COLO668 (cell line): ENCODE measurements around the gene CIPC.

Experiments used
- DNase-seq: peaks from one replicate; lab custom pipeline; 2025; ENCODE audit not compliant: unreplicated experiment; lab: John Stamatoyannopoulos, UW

Gene CIPC

DNA sequence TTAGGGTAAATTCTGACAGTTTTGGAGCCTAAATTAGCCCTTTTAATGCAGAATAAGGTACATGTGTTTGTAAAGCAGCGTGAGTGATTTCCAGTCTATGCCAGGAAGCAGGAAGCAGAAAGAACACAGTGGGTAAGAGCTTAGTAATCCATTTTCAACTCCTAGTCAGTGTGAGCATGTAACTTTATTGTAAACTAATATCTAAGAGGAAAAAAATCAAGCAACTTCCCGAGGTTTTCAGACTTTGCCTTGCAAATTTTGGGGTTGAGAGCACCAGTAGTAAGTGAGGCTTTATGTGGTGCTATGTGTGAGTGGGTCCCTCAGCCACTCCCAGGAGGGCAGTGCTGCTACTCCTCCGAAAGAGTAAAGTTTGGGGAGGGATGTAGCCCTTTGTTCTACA lies 2.9 kb downstream of the CIPC start:
- DNase-seq, result no peak

GRCh38 chr14:77102154-77102553 lies 4.1 kb downstream of the CIPC start:
- DNase-seq, result no peak

DNA sequence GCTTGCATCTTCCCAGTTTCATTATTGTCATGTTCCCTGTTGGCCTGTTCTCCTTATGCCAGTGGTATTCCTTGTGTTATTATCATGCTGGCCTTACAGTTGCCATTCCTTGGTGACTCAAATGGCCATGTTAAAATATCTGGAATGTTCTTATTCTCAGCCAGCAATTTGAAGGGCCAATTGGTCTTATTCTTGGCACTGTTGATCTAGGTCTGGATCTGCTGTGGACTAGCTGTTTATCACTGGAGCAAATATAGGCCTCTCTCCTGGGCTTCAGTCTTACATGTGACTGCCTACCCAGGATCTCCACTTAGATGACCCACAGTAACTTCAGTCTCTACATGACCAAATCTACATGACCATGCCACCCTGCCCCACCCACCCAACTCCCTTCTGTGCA lies 5.4 kb downstream of the CIPC start:
- no peak for DNase-seq

DNA sequence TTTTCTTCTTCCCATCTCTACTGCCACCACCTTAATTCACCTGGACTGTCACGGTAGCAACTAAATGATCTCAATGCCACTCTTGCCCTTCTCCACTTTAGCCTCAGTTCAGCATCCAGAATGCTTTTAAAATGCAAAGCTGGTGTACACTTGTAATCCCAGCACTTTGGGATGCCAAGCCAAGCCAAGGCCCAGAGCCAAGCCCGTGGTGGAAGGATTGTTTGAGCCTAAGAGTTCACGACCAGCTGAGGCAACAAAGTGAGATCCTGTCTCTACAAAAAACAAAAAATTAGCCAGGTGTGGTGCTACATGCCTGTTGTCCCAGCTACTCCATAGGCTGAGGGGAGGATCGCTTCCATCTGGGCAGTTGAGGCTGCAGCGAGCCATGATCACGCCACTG lies 5.9 kb downstream of the CIPC start:
- DNase-seq, result no peak

DNA sequence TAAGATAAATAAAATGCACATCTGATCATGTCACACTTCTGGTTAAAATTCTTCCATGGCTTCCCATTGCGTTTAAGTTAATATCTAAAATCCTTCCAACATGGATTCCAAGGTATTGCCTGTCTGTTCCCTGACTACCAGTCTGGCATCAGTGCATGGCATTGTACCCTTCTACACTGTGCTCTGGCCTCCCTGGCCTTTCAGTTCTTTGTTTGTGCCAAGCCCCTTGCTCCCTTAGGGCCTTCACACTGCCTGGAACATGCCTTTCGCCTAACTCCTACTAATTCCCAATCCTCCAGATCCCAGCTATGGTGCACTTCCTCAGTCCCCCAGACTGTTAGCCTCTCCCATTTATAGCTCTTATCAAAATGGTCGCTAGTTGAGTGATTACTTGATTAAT lies 6.3 kb downstream of the CIPC start:
- DNase-seq, result no peak

DNA sequence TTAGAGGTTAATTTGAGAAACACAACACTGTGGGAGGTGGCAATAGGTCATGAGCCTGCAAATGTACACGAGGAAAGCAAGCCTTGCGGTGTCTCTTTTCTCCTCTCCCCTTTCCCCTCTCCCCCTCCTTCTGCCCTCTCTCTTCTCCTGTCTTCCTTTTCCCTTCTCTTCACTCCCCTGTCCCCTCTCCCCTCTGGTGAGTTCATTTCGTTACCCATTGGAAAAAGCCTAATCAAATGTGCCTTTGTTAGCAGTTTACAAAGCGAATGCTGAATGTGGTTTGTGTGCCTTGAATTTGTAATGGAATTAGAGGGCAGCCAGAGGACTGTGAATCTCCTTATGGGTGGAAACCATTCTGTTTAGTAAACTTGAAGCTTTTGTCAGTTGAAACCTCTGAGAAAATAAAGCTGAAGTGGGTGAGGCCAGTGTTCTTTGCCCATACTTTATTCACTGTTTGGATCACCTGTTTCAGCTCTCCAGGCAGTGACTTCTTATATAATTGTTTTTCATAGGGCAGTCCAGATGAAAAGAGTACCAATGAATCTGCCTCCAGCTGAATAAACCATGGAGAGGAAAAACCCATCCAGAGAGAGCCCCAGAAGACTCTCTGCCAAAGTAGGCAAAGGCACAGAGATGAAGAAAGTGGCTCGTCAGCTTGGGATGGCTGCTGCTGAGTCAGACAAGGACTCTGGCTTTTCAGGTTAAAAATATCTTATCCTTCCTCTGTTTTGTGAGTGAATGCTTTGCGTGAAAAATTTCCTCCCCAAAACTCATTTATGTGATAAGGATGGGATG lies 7.3 kb downstream of the CIPC start:
- no peak for DNase-seq

- no peak for DNase-seq
These were observed 8.6 kb downstream of the CIPC start for GRCh38 chr14:77106666-77107065.

GRCh38 chr14:77107228-77107627 lies 9.2 kb downstream of the CIPC start:
- no peak for DNase-seq

DNA sequence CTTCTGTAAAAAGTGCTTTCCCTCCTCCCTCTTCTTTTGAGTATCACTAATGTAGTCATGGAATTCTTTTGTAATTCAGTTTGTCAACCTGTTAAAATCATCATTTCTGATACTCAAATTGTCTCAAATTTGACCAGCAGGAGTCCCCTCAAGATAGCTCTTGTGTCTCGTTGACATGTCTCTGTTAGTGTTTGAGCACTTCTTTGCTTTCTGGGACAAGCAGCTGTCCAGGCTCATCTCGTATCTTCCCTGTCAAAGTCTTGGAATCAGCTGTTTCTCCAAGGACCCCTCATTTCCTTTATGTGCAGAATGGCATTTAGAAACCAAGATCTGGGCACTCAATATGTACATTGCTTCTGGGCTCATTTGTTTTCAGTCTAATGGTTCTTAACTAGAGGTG lies 10.7 kb downstream of the CIPC start:
- DNase-seq, result no peak

- DNase-seq, result no peak
These were observed 11.6 kb downstream of the CIPC start for GRCh38 chr14:77109656-77110055.

DNA sequence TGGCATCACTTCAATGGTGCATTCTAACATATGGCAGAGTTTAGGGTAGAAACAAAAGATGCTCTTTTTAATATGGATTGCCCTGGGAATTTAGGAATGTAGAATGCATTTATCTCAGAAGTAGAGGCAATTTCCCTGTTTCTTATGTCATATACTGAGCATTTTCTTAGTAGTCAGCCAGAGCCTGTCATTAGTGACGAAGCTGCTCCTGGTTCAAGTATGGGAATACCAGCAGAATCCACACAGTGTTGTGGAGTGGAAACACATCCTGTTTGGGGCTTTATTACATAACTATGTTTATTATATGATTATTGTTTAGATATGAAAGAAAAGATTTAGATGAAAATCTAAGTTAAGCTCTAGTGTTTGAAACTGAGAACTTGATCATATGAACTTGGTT lies 12.2 kb downstream of the CIPC start:
- DNase-seq, result no peak

DNA sequence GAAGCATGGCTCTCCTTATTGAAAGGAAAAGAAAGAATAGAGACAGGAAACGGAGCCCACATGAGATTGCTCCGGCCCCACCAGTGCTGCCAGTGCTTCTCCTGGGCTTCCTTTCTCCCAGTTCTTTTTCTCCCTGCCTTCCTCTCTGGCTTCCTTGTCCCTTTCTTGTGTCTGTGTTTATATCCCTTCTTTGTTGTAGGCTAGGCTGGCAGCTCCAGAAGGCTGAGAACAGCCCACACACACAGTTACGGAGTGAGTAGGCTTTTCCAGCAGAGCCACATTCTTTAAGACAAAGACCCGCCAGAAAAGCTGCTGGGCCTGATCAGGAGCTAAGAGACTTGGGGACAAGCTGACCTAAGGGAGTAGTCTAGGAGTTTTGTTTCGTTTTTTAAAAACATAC lies 13.0 kb downstream of the CIPC start:
- DNase-seq, result no peak

GRCh38 chr14:77113644-77114043 lies 15.6 kb downstream of the CIPC start:
- no peak for DNase-seq

- DNase-seq, result no peak
These were observed 16.6 kb downstream of the CIPC start for GRCh38 chr14:77114609-77115008.

DNA sequence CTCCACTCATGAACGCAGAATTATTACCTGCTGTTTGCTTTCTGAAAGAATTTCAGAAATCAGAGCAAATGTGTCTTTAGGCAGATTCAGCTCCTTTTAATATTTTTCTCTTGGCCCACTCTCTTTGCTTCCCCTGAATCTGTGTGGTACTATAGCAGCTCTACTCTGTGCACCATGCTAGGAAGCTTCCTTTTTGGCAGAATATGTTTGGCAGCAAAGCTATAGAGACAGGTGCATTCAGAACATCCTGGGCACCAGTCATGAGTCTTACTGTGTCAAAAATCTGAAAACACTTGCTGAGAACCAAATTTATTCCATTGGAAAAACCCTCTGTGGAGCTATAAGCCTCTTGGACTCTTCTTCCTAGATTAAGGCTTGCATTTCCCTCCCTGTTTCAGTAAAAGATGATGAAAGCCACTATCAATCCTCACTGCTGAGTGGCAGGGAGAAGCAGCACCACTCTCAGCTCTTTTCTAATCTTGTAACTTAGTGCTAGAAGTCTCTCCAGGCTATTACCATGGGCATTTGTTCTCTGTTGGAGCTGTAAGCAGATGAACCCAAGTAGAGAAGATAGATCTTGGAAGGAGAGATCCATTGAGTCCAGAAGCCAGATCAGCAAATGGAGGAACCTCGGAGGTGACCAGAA lies 18.2 kb downstream of the CIPC start:
- no peak for DNase-seq

- DNase-seq, result no peak
These were observed 21.8 kb downstream of the CIPC start for GRCh38 chr14:77119851-77120250.

- peak; percentile 70 for DNase-seq
These were observed 23.0 kb downstream of the CIPC start for GRCh38 chr14:77120771-77121743.

- no peak for DNase-seq
These were observed 24.6 kb downstream of the CIPC start for GRCh38 chr14:77122526-77123125.

- DNase-seq, result peak; percentile 76
These were observed 25.6 kb downstream of the CIPC start for GRCh38 chr14:77123381-77124325.
